HG03025 (cell line): ENCODE results near the gene MACROD2.
"Not testable (repeated sequence)": the region's sequence is repeated elsewhere in the genome, so short reads cannot be mapped to it uniquely, and the experiment has no call there.

Experiments
- ATAC-seq: cut with Tn5 transposase; IDR thresholded peaks from one replicate; pipeline ENCODE4 v1.9.1; 2021; ENCODE audit warnings: mild to moderate bottlenecking, moderate library complexity; ENCODE audit not compliant: unreplicated experiment, low FRiP score

Gene MACROD2

GRCh38 chr20:15146948-15147347, 1151.6 kb downstream of the MACROD2 start:
- no peak for ATAC-seq

- no peak for ATAC-seq
Measured at GRCh38 chr20:15154070-15154469, 1158.8 kb downstream of the MACROD2 start.

GRCh38 chr20:15155848-15156401, 1160.6 kb downstream of the MACROD2 start:
- no peak for ATAC-seq

GRCh38 chr20:15158533-15158932, 1163.2 kb downstream of the MACROD2 start:
- no peak for ATAC-seq

- no peak for ATAC-seq
Measured at GRCh38 chr20:15162079-15162647, 1166.8 kb downstream of the MACROD2 start.

- ATAC-seq, result no peak
Measured at GRCh38 chr20:15163632-15164031, 1168.3 kb downstream of the MACROD2 start.

GRCh38 chr20:15164726-15165125, 1169.4 kb downstream of the MACROD2 start:
- ATAC-seq, result no peak

DNA sequence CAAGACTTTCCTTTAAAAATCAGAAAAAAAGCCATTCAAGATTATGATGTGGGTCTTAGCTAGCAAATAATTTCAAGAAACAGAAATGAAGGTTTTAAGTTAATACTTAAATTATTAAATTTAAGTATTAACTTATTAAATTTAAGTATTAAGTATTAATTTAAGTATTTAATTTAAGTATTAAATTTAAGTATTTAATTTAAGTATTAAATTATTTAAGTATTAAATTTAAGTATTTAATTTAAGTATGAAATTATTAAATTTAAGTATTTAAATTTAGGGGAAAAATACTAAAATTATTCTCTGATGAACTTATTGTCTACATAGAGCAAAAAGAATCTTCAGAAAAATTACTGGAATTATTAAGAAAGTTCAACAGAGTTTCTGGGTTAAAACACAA, 1171.4 kb downstream of the MACROD2 start:
- ATAC-seq, result no peak

DNA sequence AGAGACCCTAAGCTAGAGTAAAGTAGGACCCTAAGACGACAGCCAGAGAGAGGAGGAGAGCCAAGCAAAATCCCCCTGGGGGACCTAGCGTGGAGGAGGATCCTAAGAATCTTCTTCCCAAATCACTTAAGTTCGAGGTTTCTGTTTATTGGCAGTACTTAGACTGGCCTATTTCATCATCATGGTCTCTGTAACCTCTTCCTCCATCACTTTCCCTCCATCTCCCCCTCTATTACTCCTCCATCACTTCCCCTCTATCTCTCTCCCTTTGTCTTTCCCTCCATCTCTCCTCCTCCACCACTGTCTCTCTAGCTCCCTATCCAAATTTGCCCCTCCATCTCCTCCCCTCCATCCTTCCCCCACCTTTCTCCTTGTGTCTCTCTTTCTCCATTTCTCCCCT, 1175.7 kb downstream of the MACROD2 start:
- ATAC-seq, result no peak

DNA sequence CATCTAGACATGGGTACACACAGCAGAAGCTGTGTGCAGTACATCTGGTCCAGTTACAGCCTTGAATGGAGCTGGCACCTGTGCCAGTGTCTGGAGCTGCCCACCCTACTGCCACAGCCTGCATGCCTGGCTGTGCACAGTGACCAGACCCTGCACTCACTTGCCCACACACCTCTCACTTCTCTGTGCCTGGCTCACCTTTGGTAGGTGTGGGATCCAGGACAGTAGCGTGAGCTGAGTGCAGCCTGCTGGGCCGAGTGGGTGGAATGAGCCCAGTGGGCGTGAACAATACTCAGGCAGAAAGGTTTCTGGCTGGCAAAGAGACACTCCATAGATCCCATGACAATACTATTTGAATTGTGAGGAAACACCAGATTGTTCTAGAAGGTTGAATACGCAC, 1181.6 kb downstream of the MACROD2 start:
- ATAC-seq, result no peak

DNA sequence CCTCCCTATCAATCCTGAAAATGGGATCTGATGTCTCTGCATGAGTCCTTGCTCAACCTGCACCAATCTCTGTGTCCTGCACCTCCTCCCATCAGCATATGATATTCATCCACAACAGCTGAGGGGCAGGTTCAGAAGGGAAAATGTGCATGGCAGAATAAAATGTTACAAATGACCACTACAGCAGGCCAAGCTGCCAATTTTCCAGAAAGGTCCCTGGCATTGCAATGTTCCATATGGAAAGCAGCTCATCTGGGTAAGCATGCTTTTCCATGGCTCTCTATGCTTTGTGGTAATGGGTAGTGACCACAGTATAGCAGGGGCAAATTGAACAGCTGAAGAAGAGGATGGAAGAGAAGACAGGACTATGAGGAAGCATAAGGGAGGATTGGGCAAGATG, 1183.3 kb downstream of the MACROD2 start:
- ATAC-seq, result no peak

DNA sequence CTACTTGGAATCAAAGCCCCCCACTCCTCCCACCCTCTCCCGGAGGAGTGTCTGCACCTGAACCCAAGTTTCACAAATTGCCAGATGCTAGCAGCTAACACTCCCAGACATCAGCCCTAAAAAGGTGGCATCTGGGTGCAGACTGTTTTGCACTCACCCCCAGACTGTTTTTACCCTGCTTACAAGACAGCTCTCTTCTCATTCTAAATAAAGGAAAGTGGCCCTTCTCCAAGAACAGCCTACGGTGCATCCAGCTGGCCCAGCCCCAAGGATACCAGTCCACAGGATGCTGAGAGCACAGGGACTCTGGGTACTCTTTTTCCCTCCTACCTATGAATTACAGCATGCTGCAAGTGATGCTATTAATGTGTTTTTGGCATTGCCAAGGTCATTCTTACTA, 1184.1 kb downstream of the MACROD2 start:
- no peak for ATAC-seq

- ATAC-seq, result no peak
Measured at GRCh38 chr20:15179781-15180180, 1184.5 kb downstream of the MACROD2 start.

DNA sequence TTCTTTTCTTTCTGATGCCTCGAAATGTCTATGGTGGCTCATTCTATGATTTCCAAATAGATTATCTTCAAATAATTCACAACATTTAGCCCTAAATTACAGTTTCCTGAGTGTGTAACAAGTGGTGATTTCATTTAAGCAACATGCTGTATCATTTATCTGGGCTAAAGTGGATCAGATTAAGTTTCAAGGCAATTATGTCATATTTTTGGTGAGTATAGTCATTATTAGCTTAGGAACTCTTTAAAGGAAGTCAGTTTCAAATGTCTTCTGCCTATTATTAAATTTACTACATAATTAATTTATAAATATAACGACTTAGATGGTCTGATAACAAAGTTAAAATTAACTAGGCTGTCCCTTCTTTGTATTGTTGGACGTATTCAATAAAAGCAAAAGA, 1190.0 kb downstream of the MACROD2 start:
- no peak for ATAC-seq

- ATAC-seq, result no peak
Measured at GRCh38 chr20:15185913-15186312, 1190.6 kb downstream of the MACROD2 start.

DNA sequence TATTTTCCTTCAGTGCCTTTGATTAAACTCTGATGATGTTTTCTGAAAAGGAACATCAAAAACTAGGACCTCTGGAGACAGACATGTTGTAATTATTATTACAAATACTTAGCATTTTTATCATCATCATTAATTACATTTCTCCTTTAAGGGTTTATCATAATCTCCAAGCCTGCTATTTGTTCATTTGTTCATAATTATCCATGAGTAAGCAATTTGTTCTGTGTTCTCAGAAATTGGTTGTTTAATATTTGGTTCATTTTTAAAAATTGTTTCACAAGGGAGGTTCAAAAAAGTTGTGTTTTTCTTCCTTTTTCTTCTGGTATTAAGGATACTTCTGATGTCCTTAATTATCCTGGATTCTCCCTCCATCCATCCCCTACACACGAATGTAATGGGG, 1192.3 kb downstream of the MACROD2 start:
- no peak for ATAC-seq

DNA sequence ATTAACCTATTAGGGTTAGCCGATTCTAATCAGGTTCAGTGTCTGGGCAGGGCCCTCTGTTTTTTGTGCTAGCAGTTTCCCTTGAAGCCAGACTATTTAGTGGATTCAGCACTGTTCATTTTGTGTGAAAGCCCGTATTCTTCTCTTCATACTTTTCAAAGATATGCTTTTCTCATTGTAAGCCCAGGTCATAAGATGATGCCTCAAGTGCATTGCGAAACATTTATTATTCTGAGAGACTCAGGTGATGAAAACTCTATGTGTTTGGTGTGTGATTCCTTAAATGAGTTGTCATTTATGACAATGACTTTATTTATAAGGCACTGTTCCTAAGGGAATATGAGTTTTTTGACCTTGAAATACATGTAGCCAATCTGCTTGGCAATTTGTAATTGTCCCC, 1193.1 kb downstream of the MACROD2 start:
- ATAC-seq, result no peak

DNA sequence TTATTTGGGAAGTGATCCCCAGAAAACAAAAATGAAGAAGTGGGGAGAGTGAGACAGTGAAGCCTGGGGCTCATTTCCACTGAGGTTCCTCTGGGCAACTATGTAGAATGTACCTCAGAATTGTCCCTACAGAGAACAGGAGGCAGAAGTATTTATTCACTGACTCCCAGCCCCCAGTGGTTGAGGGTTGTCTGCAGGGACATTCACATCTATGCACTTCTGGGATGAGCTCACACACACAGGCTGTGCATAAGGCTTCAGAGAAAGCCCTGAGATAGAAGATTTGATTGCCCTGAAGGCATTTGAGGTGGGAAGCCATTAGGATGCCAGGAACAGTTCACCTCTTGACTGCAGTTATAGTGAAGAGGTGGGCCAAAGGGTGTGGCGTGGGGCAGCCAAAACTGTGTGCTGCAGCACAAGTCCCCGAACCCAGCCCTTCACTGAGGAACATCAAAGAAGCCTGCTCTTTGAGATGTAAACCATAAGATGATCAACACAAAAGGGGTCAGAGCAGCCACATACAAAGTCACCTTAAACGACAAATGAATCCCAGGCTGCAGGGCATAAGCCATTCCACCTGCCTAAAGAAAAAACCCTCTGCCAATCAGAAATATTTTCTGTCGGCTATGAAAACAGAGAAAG, 1195.9 kb downstream of the MACROD2 start:
- no peak for ATAC-seq

DNA sequence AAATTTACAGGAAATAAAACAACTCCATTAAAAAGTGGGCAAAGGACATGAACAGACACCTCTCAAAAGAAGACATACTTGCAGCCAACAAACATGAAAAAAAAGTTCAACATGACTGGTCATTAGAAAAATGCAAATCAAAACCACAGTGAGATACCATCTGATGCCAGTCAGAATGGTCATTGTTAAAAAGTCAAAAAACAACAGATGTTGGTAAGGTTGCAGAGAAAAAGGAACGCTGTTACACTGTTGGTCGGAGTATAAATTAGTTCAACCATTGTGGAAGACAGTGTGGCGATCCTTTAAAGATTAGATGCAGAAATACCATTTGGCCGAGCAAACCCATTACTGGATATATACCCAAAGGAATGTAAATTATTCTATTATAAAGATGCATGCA, 1200.1 kb downstream of the MACROD2 start:
- no peak for ATAC-seq

- no peak for ATAC-seq
Measured at GRCh38 chr20:15196547-15197255, 1201.4 kb downstream of the MACROD2 start.

DNA sequence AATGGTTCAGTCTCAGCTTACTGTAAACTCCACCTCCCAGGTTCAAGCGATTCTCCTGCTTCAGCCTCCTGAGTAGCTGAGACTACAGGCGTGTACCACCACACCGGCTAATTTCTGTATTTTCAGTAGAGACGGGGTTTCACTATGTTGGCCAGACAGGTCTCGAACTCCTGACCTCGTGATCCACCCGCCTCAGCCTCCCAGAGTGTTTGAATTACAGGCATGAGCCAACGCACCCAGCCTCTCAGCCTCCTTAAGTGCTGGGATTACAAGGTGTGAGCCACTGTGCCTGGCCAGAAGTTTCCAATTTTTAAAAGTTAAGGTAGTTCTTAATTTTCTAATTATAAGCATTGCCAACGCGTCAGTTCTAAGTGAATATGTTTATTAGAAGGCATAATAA, 1202.7 kb downstream of the MACROD2 start:
- ATAC-seq, result not testable (repeated sequence)

GRCh38 chr20:15199698-15200097, 1204.4 kb downstream of the MACROD2 start:
- ATAC-seq, result no peak
